Osteocyte (in vitro differentiated cells): Measurements from ENCODE around the gene GNAO1. TPM values are rescaled to one million over a fixed set of nuclear protein-coding genes. Genes with fewer than 3 reads are reported as not detected.

Experiments used
- DNase-seq: peaks from one replicate; pipeline ENCODE4 v3.0.0; 2021; ENCODE audit warnings: mixed read lengths; ENCODE audit not compliant: unreplicated experiment; ENCODE audit errors: extremely low spot score
- H3K27ac Mint-ChIP-seq: one replicate; pipeline ENCODE4 v1.8.0; 2021; ENCODE audit warnings: mild to moderate bottlenecking, mixed read lengths; ENCODE audit not compliant: unreplicated experiment
- H3K27me3 Mint-ChIP-seq: one replicate; pipeline ENCODE4 v1.8.0; 2021; ENCODE audit warnings: mixed read lengths; ENCODE audit not compliant: unreplicated experiment
- H3K36me3 Mint-ChIP-seq: one replicate; pipeline ENCODE4 v1.8.0; 2021; ENCODE audit warnings: mixed read lengths; ENCODE audit not compliant: unreplicated experiment
- H3K4me1 Mint-ChIP-seq: one replicate; pipeline ENCODE4 v1.8.0; 2021; ENCODE audit warnings: mixed read lengths; ENCODE audit not compliant: unreplicated experiment
- H3K4me3 Mint-ChIP-seq: one replicate; pipeline ENCODE4 v1.8.0; 2021; ENCODE audit warnings: mild to moderate bottlenecking, moderate library complexity, mixed read lengths; ENCODE audit not compliant: unreplicated experiment
- H3K9me3 Mint-ChIP-seq: one replicate; pipeline ENCODE4 v1.8.0; 2021; ENCODE audit warnings: mixed read lengths; ENCODE audit not compliant: unreplicated experiment
- CTCF ChIP-seq: fragments of 200-600 bp; sonication (generic); IDR thresholded peaks from 2 replicates; pipeline ENCODE4 v1.5.0; 2021; ENCODE audit warnings: antibody characterized with exemption, mild to moderate bottlenecking, moderate library complexity
- total RNA-seq: library from RNA; stranded (reverse); gene quantifications from 2 replicates; pipeline ENCODE4 v1.2.1, GENCODE V29; 2021

The GNAO1 gene
- total RNA-seq, 1 donor from 2014 or later, result 0.56 TPM

DNA sequence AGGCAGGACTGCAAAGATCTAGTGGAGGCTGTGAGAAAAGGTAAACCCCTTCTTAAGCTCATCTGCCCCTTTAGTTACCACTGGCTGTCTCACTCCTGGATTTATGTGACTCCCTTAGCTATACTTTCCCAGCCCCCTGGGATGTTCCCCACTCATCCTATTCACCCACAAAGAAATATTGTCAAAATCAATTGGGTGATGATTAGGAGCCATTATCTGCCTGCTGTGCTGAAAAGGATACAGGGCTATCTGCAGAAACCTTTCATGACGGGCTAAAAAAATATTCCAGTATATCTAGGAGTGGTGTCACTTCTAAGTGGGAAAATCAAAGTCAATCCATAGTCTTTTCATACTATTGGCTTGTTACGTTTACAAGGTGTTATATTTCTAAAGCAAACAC, 8.0 kb upstream of the GNAO1 start:
- H3K36me3 Mint-ChIP-seq, result no peaks in the 10 kb centered on the region
- no peak overlapping the region for H3K4me3 Mint-ChIP-seq
- TF ChIP-seq CTCF, result no peak
- peaks cover 38% of the 10 kb centered on the region for H3K27me3 Mint-ChIP-seq
- no peak overlapping the region for H3K27ac Mint-ChIP-seq
- H3K9me3 Mint-ChIP-seq, result peaks cover 4% of the 10 kb centered on the region
- no peaks in the 10 kb centered on the region for H3K4me1 Mint-ChIP-seq
- DNase-seq, result no peak

- DNase-seq, result no peak
- Mint-ChIP-seq H3K36me3 (no peaks in the 10 kb centered on the region), H3K9me3 (no peaks in the 10 kb centered on the region), H3K27me3 (peaks cover 85% of the 10 kb centered on the region), H3K4me1 (peaks cover 15% of the 10 kb centered on the region), H3K4me3 (peak overlapping the region; percentile 60), H3K27ac (no peak overlapping the region)
- no peak for TF ChIP-seq CTCF
Measured at GRCh38 chr16:56190048-56190676, 1.1 kb upstream of the GNAO1 start.

DNA sequence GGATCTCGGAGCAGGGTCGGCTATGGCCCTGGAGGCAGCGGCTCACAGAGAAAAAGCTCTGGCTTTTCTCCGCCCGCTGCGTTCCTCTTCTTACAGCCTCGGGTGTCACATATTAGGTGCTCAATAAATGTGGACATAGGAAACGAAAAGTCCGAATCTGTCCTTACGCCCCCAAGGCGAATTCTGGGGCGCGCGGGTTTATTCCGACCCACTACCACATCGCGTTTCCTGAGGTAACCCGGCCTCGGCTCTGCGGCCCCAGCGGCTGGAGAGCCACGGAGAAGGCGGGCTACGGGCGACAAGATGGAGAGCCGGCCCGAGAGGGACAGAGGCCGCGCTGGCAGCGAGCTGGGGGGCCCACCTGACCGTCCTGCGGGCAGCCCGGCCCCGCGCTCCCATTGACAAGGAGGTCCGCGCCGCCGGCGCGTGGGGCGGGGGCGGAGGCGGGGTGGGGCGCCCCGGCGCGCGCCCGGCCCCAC, 573 bp upstream of the GNAO1 start:
- DNase-seq, result no peak
- no peaks in the 10 kb centered on the region for H3K9me3 Mint-ChIP-seq
- peak overlapping the region; percentile 60 for H3K4me3 Mint-ChIP-seq
- TF ChIP-seq CTCF, result no peak
- H3K36me3 Mint-ChIP-seq, result no peaks in the 10 kb centered on the region
- H3K4me1 Mint-ChIP-seq, result peaks cover 15% of the 10 kb centered on the region
- H3K27me3 Mint-ChIP-seq, result peaks cover 85% of the 10 kb centered on the region
- H3K27ac Mint-ChIP-seq, result no peak overlapping the region

DNA sequence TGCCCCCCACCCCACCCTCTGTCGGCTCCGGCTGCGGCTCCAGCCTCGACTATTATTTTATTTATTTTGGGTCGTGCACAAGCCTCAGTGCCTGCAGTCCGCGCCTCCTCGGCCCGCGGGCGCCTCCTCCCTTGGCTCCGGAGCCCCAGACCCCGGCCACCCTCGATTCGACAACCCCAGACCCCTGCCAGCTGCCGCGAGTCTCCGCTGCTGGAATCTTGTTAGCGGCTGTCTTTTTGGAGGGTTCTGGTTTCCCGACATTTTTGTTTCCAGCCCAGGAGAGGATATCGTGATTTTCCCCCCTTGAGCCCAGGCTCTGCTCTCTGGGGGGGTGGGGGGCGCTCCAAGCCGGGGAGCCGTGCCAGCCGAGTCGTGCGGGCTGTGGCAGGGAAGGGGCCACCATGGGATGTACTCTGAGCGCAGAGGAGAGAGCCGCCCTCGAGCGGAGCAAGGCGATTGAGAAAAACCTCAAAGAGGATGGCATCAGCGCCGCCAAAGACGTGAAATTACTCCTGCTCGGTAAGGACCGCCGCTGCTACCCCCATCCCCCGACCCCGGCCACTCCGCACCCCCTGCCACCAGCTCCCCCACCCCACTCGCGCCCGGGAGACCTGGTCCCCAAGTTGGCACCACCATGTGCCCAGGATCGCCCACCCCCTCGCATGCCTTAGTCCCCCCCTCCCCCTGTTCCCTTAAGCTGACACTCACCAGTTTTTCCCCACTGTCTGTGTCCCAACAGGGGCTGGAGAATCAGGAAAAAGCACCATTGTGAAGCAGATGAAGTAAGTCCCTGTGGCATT, 746 bp downstream of the GNAO1 start:
- no peak overlapping the region for H3K27ac Mint-ChIP-seq

More for the DNA sequence above, 746 bp downstream of the GNAO1 start:
- H3K9me3 Mint-ChIP-seq, result no peaks in the 10 kb centered on the region
- peaks cover 84% of the 10 kb centered on the region for H3K27me3 Mint-ChIP-seq
- H3K4me3 Mint-ChIP-seq, result peak overlapping the region; percentile 59
- no peak for DNase-seq
- H3K36me3 Mint-ChIP-seq, result no peaks in the 10 kb centered on the region
- no peak for TF ChIP-seq CTCF
- peaks cover 15% of the 10 kb centered on the region for H3K4me1 Mint-ChIP-seq
